ENCODE data around the gene BMPR1B. TPM values are rescaled to one million over a fixed set of nuclear protein-coding genes. Genes with fewer than 3 reads are reported as not detected.
"Not testable (repeated sequence)": the region's sequence is repeated elsewhere in the genome, so short reads cannot be mapped to it uniquely, and the experiment has no call there.

BMPR1B gene
- total RNA-seq, 2 experiments from 2014 or later: not detected

GRCh38 chr4:95139424-95139823 lies 381.7 kb downstream of the BMPR1B start:
- H3K36me3 Mint-ChIP-seq (ENCODE audit: low read depth); H3K27me3 Mint-ChIP-seq; intact Hi-C loops (cut with DNase I, micrococcal nuclease); DNase-seq; H3K9me3 Mint-ChIP-seq (ENCODE audit: low read depth); H3K4me3 Mint-ChIP-seq; POLR2A ChIA-PET; CTCF ChIA-PET; H3K4me1 Mint-ChIP-seq; ATAC-seq; H3K27ac Mint-ChIP-seq: not testable (repeated sequence)

GRCh38 chr4:95141361-95141760 lies 383.6 kb downstream of the BMPR1B start:
- Mint-ChIP-seq H3K4me1 (peaks cover 2% of the 10 kb centered on the region), H3K27me3 (peaks cover 7% of the 10 kb centered on the region), H3K4me3 (no peak overlapping the region), H3K36me3 (ENCODE audit: low read depth) (no peaks in the 10 kb centered on the region), H3K27ac (no peak overlapping the region), H3K9me3 (ENCODE audit: low read depth) (peaks cover 6% of the 10 kb centered on the region)
- POLR2A ChIA-PET: interaction anchor here (0.5 kb wide), 1 partner anchor 311 kb away, joined by 4 read pairs; no protein-coding TSS in a partner anchor
- DNase-seq (no peak), ATAC-seq (no peak)
- CTCF ChIA-PET: interaction anchor here (1.5 kb wide), 1 partner anchor 15 kb away, joined by 4 read pairs; no protein-coding TSS in a partner anchor
- intact Hi-C loops (cut with DNase I, micrococcal nuclease): no loop called here

- Mint-ChIP-seq H3K4me3 (no peak overlapping the region), H3K9me3 (ENCODE audit: low read depth) (peaks cover 6% of the 10 kb centered on the region)
- CTCF ChIA-PET: interaction anchor here (1.5 kb wide), 1 partner anchor 13 kb away, joined by 4 read pairs; no protein-coding TSS in a partner anchor
Measured at GRCh38 chr4:95142932-95143331, 385.2 kb downstream of the BMPR1B start.

GRCh38 chr4:95151255-95151654 lies 393.5 kb downstream of the BMPR1B start:
- H3K4me3 Mint-ChIP-seq: no peak overlapping the region
- intact Hi-C loops (cut with DNase I, micrococcal nuclease): no loop called here
- H3K4me1 Mint-ChIP-seq: peaks cover 10% of the 10 kb centered on the region
- H3K9me3 Mint-ChIP-seq (ENCODE audit: low read depth): no peaks in the 10 kb centered on the region
- ATAC-seq: no peak
- no peak overlapping the region for H3K27ac Mint-ChIP-seq
- ChIA-PET CTCF (interaction anchor here (1.0 kb wide), 1 partner anchor 528 kb away, joined by 3 read pairs; no protein-coding TSS in a partner anchor), POLR2A (no interaction called here)
- no peaks in the 10 kb centered on the region for H3K36me3 Mint-ChIP-seq (ENCODE audit: low read depth)
- no peak for DNase-seq
- H3K27me3 Mint-ChIP-seq: no peaks in the 10 kb centered on the region

More at GRCh38 chr4:95142932-95143331, 385.2 kb downstream of the BMPR1B start:
- Mint-ChIP-seq H3K27me3 (peaks cover 7% of the 10 kb centered on the region), H3K27ac (no peak overlapping the region), H3K4me1 (peaks cover 2% of the 10 kb centered on the region), H3K36me3 (ENCODE audit: low read depth) (no peaks in the 10 kb centered on the region)
- intact Hi-C loops (cut with DNase I, micrococcal nuclease): no loop called here
- POLR2A ChIA-PET: interaction anchor here (0.6 kb wide), 1 partner anchor 1311 kb away, joined by 4 read pairs; no protein-coding TSS in a partner anchor
- DNase-seq (no peak), ATAC-seq (no peak)

GRCh38 chr4:95153182-95153581 lies 395.4 kb downstream of the BMPR1B start:
- H3K9me3 Mint-ChIP-seq (ENCODE audit: low read depth): no peaks in the 10 kb centered on the region
- peaks cover 12% of the 10 kb centered on the region for H3K4me1 Mint-ChIP-seq
- no peaks in the 10 kb centered on the region for H3K36me3 Mint-ChIP-seq (ENCODE audit: low read depth)
- intact Hi-C loops (cut with DNase I, micrococcal nuclease): no loop called here
- ChIA-PET POLR2A (no interaction called here), CTCF (no interaction called here)
- H3K27ac Mint-ChIP-seq: no peak overlapping the region
- no peak overlapping the region for H3K4me3 Mint-ChIP-seq
- ATAC-seq (no peak), DNase-seq (no peak)
- H3K27me3 Mint-ChIP-seq: no peaks in the 10 kb centered on the region

GRCh38 chr4:95155759-95156451 lies 398.1 kb downstream of the BMPR1B start:
- Mint-ChIP-seq H3K4me3 (no peak overlapping the region), H3K4me1 (peaks cover 12% of the 10 kb centered on the region), H3K9me3 (ENCODE audit: low read depth) (no peaks in the 10 kb centered on the region), H3K27me3 (no peaks in the 10 kb centered on the region), H3K36me3 (ENCODE audit: low read depth) (no peaks in the 10 kb centered on the region), H3K27ac (peak overlapping the region; percentile 39)
- ChIA-PET POLR2A (no interaction called here), CTCF (interaction anchor here (0.6 to 1.0 kb wide), 9 partner anchors 14 to 955 kb away, joined by 3 to 5 read pairs (median 3); no protein-coding TSS in a partner anchor)
- intact Hi-C loops (cut with DNase I, micrococcal nuclease): loop anchor here in 1 of 2 experiments (5.0 kb wide), 1 partner anchor 1196 kb away; no protein-coding TSS in a partner anchor
- ATAC-seq: peak; percentile 63
- no peak for DNase-seq

GRCh38 chr4:95156452-95156765 lies 398.7 kb downstream of the BMPR1B start:
- Mint-ChIP-seq H3K27ac (no peak overlapping the region), H3K36me3 (ENCODE audit: low read depth) (no peaks in the 10 kb centered on the region), H3K9me3 (ENCODE audit: low read depth) (no peaks in the 10 kb centered on the region), H3K4me1 (peaks cover 12% of the 10 kb centered on the region), H3K27me3 (no peaks in the 10 kb centered on the region), H3K4me3 (no peak overlapping the region)
- ChIA-PET POLR2A (interaction anchor here (0.6 kb wide), 1 partner anchor 175 kb away, joined by 3 read pairs; no protein-coding TSS in a partner anchor), CTCF (interaction anchor here (0.6 to 1.0 kb wide), 9 partner anchors 14 to 954 kb away, joined by 3 to 5 read pairs (median 3); no protein-coding TSS in a partner anchor)
- no peak for ATAC-seq
- DNase-seq: no peak
- intact Hi-C loops (cut with DNase I, micrococcal nuclease): loop anchor here in 1 of 2 experiments (5.0 kb wide), 1 partner anchor 1196 kb away; no protein-coding TSS in a partner anchor

GRCh38 chr4:95157596-95157995 lies 399.8 kb downstream of the BMPR1B start:
- DNase-seq: no peak
- Mint-ChIP-seq H3K36me3 (ENCODE audit: low read depth) (no peaks in the 10 kb centered on the region), H3K4me1 (peaks cover 12% of the 10 kb centered on the region), H3K4me3 (no peak overlapping the region), H3K27ac (no peak overlapping the region), H3K27me3 (no peaks in the 10 kb centered on the region), H3K9me3 (ENCODE audit: low read depth) (no peaks in the 10 kb centered on the region)
- intact Hi-C loops (cut with DNase I, micrococcal nuclease): loop anchor here in 1 of 2 experiments (5.0 kb wide), 1 partner anchor 1195 kb away; no protein-coding TSS in a partner anchor
- ChIA-PET POLR2A (no interaction called here), CTCF (no interaction called here)
- ATAC-seq: no peak

- H3K27me3 Mint-ChIP-seq: no peaks in the 10 kb centered on the region
- H3K9me3 Mint-ChIP-seq (ENCODE audit: low read depth): no peaks in the 10 kb centered on the region
- ATAC-seq (no peak), DNase-seq (no peak)
- H3K4me1 Mint-ChIP-seq: peaks cover 12% of the 10 kb centered on the region
- H3K27ac Mint-ChIP-seq: no peak overlapping the region
- CTCF ChIA-PET: no interaction called here
- H3K4me3 Mint-ChIP-seq: no peak overlapping the region
- POLR2A ChIA-PET: no interaction called here
- no peaks in the 10 kb centered on the region for H3K36me3 Mint-ChIP-seq (ENCODE audit: low read depth)
- intact Hi-C loops (cut with DNase I, micrococcal nuclease): loop anchor here in 1 of 2 experiments (5.0 kb wide), 1 partner anchor 1194 kb away; no protein-coding TSS in a partner anchor
Measured at GRCh38 chr4:95158045-95158444, 400.3 kb downstream of the BMPR1B start.

- intact Hi-C loops (cut with DNase I, micrococcal nuclease): loop anchor here in 1 of 2 experiments (5.0 kb wide), 1 partner anchor 1194 kb away; no protein-coding TSS in a partner anchor
- no peaks in the 10 kb centered on the region for H3K27me3 Mint-ChIP-seq
- DNase-seq (no peak), ATAC-seq (no peak)
- H3K4me3 Mint-ChIP-seq: no peak overlapping the region
- POLR2A ChIA-PET: no interaction called here
- no peaks in the 10 kb centered on the region for H3K36me3 Mint-ChIP-seq (ENCODE audit: low read depth)
- CTCF ChIA-PET: interaction anchor here (1.1 kb wide), 1 partner anchor 8 kb away, joined by 5 read pairs; no protein-coding TSS in a partner anchor
- H3K27ac Mint-ChIP-seq: no peak overlapping the region
- H3K4me1 Mint-ChIP-seq: peaks cover 12% of the 10 kb centered on the region
- no peaks in the 10 kb centered on the region for H3K9me3 Mint-ChIP-seq (ENCODE audit: low read depth)
Measured at GRCh38 chr4:95158626-95159025, 400.9 kb downstream of the BMPR1B start.

GRCh38 chr4:95159384-95159783 lies 401.6 kb downstream of the BMPR1B start:
- no peak overlapping the region for H3K27ac Mint-ChIP-seq
- DNase-seq: no peak
- H3K4me3 Mint-ChIP-seq: no peak overlapping the region
- CTCF ChIA-PET: interaction anchor here (1.1 kb wide), 1 partner anchor 9 kb away, joined by 5 read pairs; no protein-coding TSS in a partner anchor
- H3K36me3 Mint-ChIP-seq (ENCODE audit: low read depth): no peaks in the 10 kb centered on the region
- H3K9me3 Mint-ChIP-seq (ENCODE audit: low read depth): no peaks in the 10 kb centered on the region
- no peak for ATAC-seq
- H3K4me1 Mint-ChIP-seq: peaks cover 12% of the 10 kb centered on the region
- intact Hi-C loops (cut with DNase I, micrococcal nuclease): loop anchor here in 1 of 2 experiments (5.0 kb wide), 1 partner anchor 1193 kb away; no protein-coding TSS in a partner anchor
- POLR2A ChIA-PET: no interaction called here
- H3K27me3 Mint-ChIP-seq: no peaks in the 10 kb centered on the region
